ENCODE results near the gene HPD.

The HPD gene

GRCh38 chr12:121812320-121812871 is 46.3 kb downstream of the HPD start:
- H3K4me3 ChIP-seq (ENCODE audit: low read depth, low read length): peak overlapping the region; percentile 62
- no peak for TF ChIP-seq POLR2A (IDR thresholded peaks at IDR 0.05; ENCODE audit: extremely low read depth, insufficient read length)
- no peak for TF ChIP-seq MYC (IDR thresholded peaks at IDR 0.05; ENCODE audit: low read depth, low read length)
- no peak for TF ChIP-seq MAX (IDR thresholded peaks at IDR 0.05; ENCODE audit: low read depth, low read length)
- TF ChIP-seq CTCF (IDR thresholded peaks at IDR 0.05; ENCODE audit: low read depth, low read length): no peak
- DNase-seq (ENCODE audit: low read depth): no peak

- peak; percentile 91 for DNase-seq (ENCODE audit: low read depth)
- H3K4me3 ChIP-seq (ENCODE audit: low read depth, low read length): peak overlapping the region; percentile 62
- TF ChIP-seq CTCF (IDR thresholded peaks at IDR 0.05; ENCODE audit: low read depth, low read length): peak; percentile 85
- TF ChIP-seq MAX (IDR thresholded peaks at IDR 0.05; ENCODE audit: low read depth, low read length): peak; percentile 95
- TF ChIP-seq POLR2A (IDR thresholded peaks at IDR 0.05; ENCODE audit: extremely low read depth, insufficient read length): no peak
- peak; percentile 97 for TF ChIP-seq MYC (IDR thresholded peaks at IDR 0.05; ENCODE audit: low read depth, low read length)
These were observed 47.0 kb downstream of the HPD start for GRCh38 chr12:121811434-121812319.

- DNase-seq (ENCODE audit: low read depth): peak; percentile 67
- H3K4me3 ChIP-seq (ENCODE audit: low read depth, low read length): peak overlapping the region; percentile 59
- TF ChIP-seq CTCF (IDR thresholded peaks at IDR 0.05; ENCODE audit: low read depth, low read length): no peak
These were observed 47.7 kb downstream of the HPD start for GRCh38 chr12:121810833-121811433.

- no peak for DNase-seq (ENCODE audit: low read depth)
- TF ChIP-seq POLR2A (IDR thresholded peaks at IDR 0.05; ENCODE audit: extremely low read depth, insufficient read length) (no peak), MAX (IDR thresholded peaks at IDR 0.05; ENCODE audit: low read depth, low read length) (no peak), CTCF (IDR thresholded peaks at IDR 0.05; ENCODE audit: low read depth, low read length) (no peak), MYC (IDR thresholded peaks at IDR 0.05; ENCODE audit: low read depth, low read length) (no peak)
- H3K4me3 ChIP-seq (ENCODE audit: low read depth, low read length): no peak overlapping the region
These were observed 48.3 kb downstream of the HPD start for GRCh38 chr12:121810234-121810817.

GRCh38 chr12:121809712-121810116 is 48.9 kb downstream of the HPD start:
- H3K4me3 ChIP-seq (ENCODE audit: low read depth, low read length): no peak overlapping the region
- DNase-seq (ENCODE audit: low read depth): no peak
- TF ChIP-seq CTCF (IDR thresholded peaks at IDR 0.05; ENCODE audit: low read depth, low read length) (no peak), MAX (IDR thresholded peaks at IDR 0.05; ENCODE audit: low read depth, low read length) (no peak), MYC (IDR thresholded peaks at IDR 0.05; ENCODE audit: low read depth, low read length) (no peak), POLR2A (IDR thresholded peaks at IDR 0.05; ENCODE audit: extremely low read depth, insufficient read length) (no peak)
